HG03432 (cell line): ENCODE measurements around the gene TIMM8B.
A peak's percentile ranks its signal among the peaks of the same experiment; 100 is the strongest.
"Not testable (repeated sequence)": the region's sequence is repeated elsewhere in the genome, so short reads cannot be mapped to it uniquely, and the experiment has no call there.

Experiments
- ATAC-seq: cut with Tn5 transposase; IDR thresholded peaks from one replicate; pipeline ENCODE4 v1.9.1; 2021; ENCODE audit warnings: mild to moderate bottlenecking, moderate library complexity; ENCODE audit not compliant: unreplicated experiment

The TIMM8B gene

GRCh38 chr11:112085822-112086421, 634 bp downstream of the TIMM8B start:
- peak; percentile 37 for ATAC-seq

- no peak for ATAC-seq
Observed at GRCh38 chr11:112082729-112083128, 3.8 kb downstream of the TIMM8B start.

GRCh38 chr11:112073941-112074811, 12.4 kb downstream of the TIMM8B start, which contains the start of the genes NKAPD1 and PIH1D2:
Gene NKAPD1 (plus strand): TSS chr11:112074299. CDS start chr11:112075575, 1,276 bp downstream.
Gene PIH1D2 (minus strand): TSS chr11:112074017. CDS start chr11:112073174, 843 bp downstream.
- peak; percentile 85 for ATAC-seq

GRCh38 chr11:112062923-112063322, 23.6 kb downstream of the TIMM8B start:
- no peak for ATAC-seq

GRCh38 chr11:112058103-112058502, 28.5 kb downstream of the TIMM8B start:
- ATAC-seq = no peak

- no peak for ATAC-seq
Observed at GRCh38 chr11:112057170-112057569, 29.4 kb downstream of the TIMM8B start.

GRCh38 chr11:112051768-112052167, 34.8 kb downstream of the TIMM8B start:
- no peak for ATAC-seq

GRCh38 chr11:112050721-112051120, 35.8 kb downstream of the TIMM8B start:
- ATAC-seq = peak; percentile 81

GRCh38 chr11:112049777-112050176, 36.8 kb downstream of the TIMM8B start:
- ATAC-seq = no peak

- not testable (repeated sequence) for ATAC-seq
Observed at GRCh38 chr11:112048256-112048655, 38.3 kb downstream of the TIMM8B start.

GRCh38 chr11:112046647-112047046, 39.9 kb downstream of the TIMM8B start:
- not testable (repeated sequence) for ATAC-seq

- no peak for ATAC-seq
Observed at GRCh38 chr11:112044961-112045360, 41.6 kb downstream of the TIMM8B start.

- ATAC-seq = no peak
Observed at GRCh38 chr11:112042961-112043304, 43.6 kb downstream of the TIMM8B start.

- no peak for ATAC-seq
Observed at GRCh38 chr11:112042161-112042960, 44.2 kb downstream of the TIMM8B start.

GRCh38 chr11:112037527-112037926, 49.0 kb downstream of the TIMM8B start:
- ATAC-seq = no peak
